IMR-90 (cell line): ENCODE data around the gene ARMC3.

ENCODE experiments used
- BHLHE40 ChIP-seq: fragments of 150-350 bp; IDR thresholded peaks from 2 replicates; pipeline ENCODE4 v1.6.1; 2016; ENCODE audit warnings: mild to moderate bottlenecking, low read depth, low read length
- CEBPB ChIP-seq: IDR thresholded peaks from 2 replicates; pipeline ENCODE4 v1.6.1; 2012; ENCODE audit warnings: low read depth, low read length, improper control_type of control experiment
- FOS ChIP-seq: fragments of 150-350 bp; IDR thresholded peaks from 2 replicates; pipeline ENCODE4 v1.6.1; 2016; ENCODE audit warnings: low read depth, low read length
- MAFK ChIP-seq: IDR thresholded peaks from 2 replicates; pipeline ENCODE4 v1.6.1; 2012; ENCODE audit warnings: low read depth, low read length, improper control_type of control experiment
- MAZ ChIP-seq: IDR thresholded peaks from 2 replicates; pipeline ENCODE4 v1.6.1; 2012; ENCODE audit warnings: low read depth, mild to moderate bottlenecking, low read length, improper control_type of control experiment, moderate library complexity, borderline replicate concordance
- NFE2L2 ChIP-seq: fragments of 150-350 bp; IDR thresholded peaks from 2 replicates; pipeline ENCODE4 v1.6.1; 2016; ENCODE audit warnings: low read depth, mild to moderate bottlenecking, low read length
- POLR2A ChIP-seq: IDR thresholded peaks from 2 replicates; pipeline ENCODE4 v1.6.1; 2012; ENCODE audit warnings: mild to moderate bottlenecking, low read depth, low read length
- RAD21 ChIP-seq: IDR thresholded peaks from 2 replicates; pipeline ENCODE4 v1.6.1; 2012; ENCODE audit warnings: low read length, improper control_type of control experiment
- RCOR1 ChIP-seq: IDR thresholded peaks from 2 replicates; pipeline ENCODE4 v1.6.1; 2012; ENCODE audit warnings: mild to moderate bottlenecking, low read length, improper control_type of control experiment; ENCODE audit not compliant: insufficient replicate concordance
- RFX5 ChIP-seq: IDR thresholded peaks from 2 replicates; pipeline ENCODE4 v1.8.0; 2012; ENCODE audit warnings: low read depth, mild to moderate bottlenecking, low read length, moderate library complexity
- SMC3 ChIP-seq: fragments of 150-350 bp; IDR thresholded peaks from 2 replicates; pipeline ENCODE4 v1.6.1; 2016; ENCODE audit warnings: low read depth, mild to moderate bottlenecking, antibody characterized with exemption, low read length, moderate library complexity
- TF ChIP-seq, protein P1 (sequence below): conservative IDR thresholded peaks from 2 replicates; pipeline ENCODE4 v1.5.1; 2012; ENCODE audit warnings: mild to moderate bottlenecking, low read depth, low read length, improper control_type of control experiment
- TF ChIP-seq, protein P2 (sequence below): fragments of 150-350 bp; IDR thresholded peaks from 2 replicates; pipeline ENCODE4 v1.6.1; 2017; ENCODE audit warnings: mild to moderate bottlenecking, antibody characterized with exemption, low read length, low read depth
- TF ChIP-seq, protein P3 (sequence below): fragments of 150-350 bp; IDR thresholded peaks from 2 replicates; pipeline ENCODE4 v1.6.1; 2016; ENCODE audit warnings: low read depth, mild to moderate bottlenecking, low read length, moderate library complexity, borderline replicate concordance

DNA sequence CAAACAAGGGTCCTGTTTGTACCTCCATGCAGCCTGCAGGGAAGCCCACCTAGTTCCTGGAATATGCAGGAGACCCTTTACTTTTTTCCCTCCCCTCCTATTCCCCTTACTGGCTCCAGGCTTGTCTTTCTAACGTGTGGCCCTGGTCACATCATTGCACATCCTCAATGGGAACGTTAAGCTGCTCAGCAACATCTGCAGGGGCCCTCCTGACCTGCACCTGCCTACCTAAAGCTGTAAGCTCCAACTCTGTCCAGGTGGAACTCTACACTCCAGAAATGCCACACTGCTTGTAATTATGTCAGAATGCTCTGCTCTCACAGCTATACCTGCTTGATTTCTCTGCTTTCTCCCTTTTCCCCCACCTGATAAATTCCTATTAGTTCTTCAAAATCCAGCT lies 72.1 kb downstream of the ARMC3 start:
- TF ChIP-seq POLR2A, result no peak
- TF ChIP-seq, protein P1, sequence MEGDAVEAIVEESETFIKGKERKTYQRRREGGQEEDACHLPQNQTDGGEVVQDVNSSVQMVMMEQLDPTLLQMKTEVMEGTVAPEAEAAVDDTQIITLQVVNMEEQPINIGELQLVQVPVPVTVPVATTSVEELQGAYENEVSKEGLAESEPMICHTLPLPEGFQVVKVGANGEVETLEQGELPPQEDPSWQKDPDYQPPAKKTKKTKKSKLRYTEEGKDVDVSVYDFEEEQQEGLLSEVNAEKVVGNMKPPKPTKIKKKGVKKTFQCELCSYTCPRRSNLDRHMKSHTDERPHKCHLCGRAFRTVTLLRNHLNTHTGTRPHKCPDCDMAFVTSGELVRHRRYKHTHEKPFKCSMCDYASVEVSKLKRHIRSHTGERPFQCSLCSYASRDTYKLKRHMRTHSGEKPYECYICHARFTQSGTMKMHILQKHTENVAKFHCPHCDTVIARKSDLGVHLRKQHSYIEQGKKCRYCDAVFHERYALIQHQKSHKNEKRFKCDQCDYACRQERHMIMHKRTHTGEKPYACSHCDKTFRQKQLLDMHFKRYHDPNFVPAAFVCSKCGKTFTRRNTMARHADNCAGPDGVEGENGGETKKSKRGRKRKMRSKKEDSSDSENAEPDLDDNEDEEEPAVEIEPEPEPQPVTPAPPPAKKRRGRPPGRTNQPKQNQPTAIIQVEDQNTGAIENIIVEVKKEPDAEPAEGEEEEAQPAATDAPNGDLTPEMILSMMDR, result no peak
- no peak for TF ChIP-seq RCOR1
- no peak for TF ChIP-seq RFX5
- TF ChIP-seq RAD21, result no peak
- TF ChIP-seq CEBPB, result no peak
- TF ChIP-seq, protein P2, sequence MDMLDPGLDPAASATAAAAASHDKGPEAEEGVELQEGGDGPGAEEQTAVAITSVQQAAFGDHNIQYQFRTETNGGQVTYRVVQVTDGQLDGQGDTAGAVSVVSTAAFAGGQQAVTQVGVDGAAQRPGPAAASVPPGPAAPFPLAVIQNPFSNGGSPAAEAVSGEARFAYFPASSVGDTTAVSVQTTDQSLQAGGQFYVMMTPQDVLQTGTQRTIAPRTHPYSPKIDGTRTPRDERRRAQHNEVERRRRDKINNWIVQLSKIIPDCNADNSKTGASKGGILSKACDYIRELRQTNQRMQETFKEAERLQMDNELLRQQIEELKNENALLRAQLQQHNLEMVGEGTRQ, result no peak
- no peak for TF ChIP-seq FOS
- TF ChIP-seq, protein P3, sequence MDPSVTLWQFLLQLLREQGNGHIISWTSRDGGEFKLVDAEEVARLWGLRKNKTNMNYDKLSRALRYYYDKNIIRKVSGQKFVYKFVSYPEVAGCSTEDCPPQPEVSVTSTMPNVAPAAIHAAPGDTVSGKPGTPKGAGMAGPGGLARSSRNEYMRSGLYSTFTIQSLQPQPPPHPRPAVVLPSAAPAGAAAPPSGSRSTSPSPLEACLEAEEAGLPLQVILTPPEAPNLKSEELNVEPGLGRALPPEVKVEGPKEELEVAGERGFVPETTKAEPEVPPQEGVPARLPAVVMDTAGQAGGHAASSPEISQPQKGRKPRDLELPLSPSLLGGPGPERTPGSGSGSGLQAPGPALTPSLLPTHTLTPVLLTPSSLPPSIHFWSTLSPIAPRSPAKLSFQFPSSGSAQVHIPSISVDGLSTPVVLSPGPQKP, result no peak
- no peak for TF ChIP-seq SMC3
- TF ChIP-seq MAFK, result no peak
- no peak for TF ChIP-seq NFE2L2
- no peak for TF ChIP-seq BHLHE40
- no peak for TF ChIP-seq MAZ
